Measurements from ENCODE around the gene PHOX2B. TPM values are rescaled to one million over a fixed set of nuclear protein-coding genes. Genes with fewer than 3 reads are reported as not detected.

The PHOX2B gene
- polyA plus RNA-seq, 1 of the 3 experiments (the other 2 are of a cell fraction) = 0.95 TPM

GRCh38 chr4:41728573-41728913 is 20.0 kb downstream of the PHOX2B start (continued):
- TF ChIP-seq USF2 (IDR thresholded peaks at IDR 0.05; ENCODE audit: borderline replicate concordance, low read depth, low read length) (no peak), EP300 (IDR thresholded peaks at IDR 0.05; ENCODE audit: borderline replicate concordance in 1 of 2, low read depth in 1 of 2, low read length in 1 of 2) (no peak), POLR2AphosphoS5 (IDR thresholded peaks at IDR 0.05; ENCODE audit: low read depth, low read length) (no peak), FOXM1 (IDR thresholded peaks at IDR 0.05; ENCODE audit: low read depth) (no peak)

- H2AFZ ChIP-seq (ENCODE audit: low read depth) = no peak overlapping the region
- ChIA-PET POLR2A (interaction anchor here (1.0 kb wide), 1 partner anchor 11 kb away, joined by 3 read pairs; no protein-coding TSS in a partner anchor), CTCF (interaction anchor here (1.1 kb wide), 1 partner anchor 160 kb away, joined by 4 read pairs; no protein-coding TSS in a partner anchor)
- no peaks in the 10 kb centered on the region for H3K9me2 ChIP-seq
- peaks cover 0 to 4% of the 10 kb centered on the region in 2 experiments; a peak in 1 of 4 replicates for H3K4me1 ChIP-seq (ENCODE audit: control insufficient read depth in 1 of 2, insufficient read depth in 2 of 2, low read depth in 1 of 2, low read length in 1 of 2)
- WGBS (ENCODE audit: low lambda C conversion rate) = 69% methylated on average over 2 of the region's 4 CpGs
- no peak overlapping the region for H3K4me3 ChIP-seq (ENCODE audit: low read depth in 2 of 2, low read length in 1 of 2)
- H3K27me3 ChIP-seq (ENCODE audit: insufficient read depth) = no peaks in the 10 kb centered on the region; the same call in 1 of the 2 replicates
- no peak overlapping the region for H3K4me2 ChIP-seq
- no peak overlapping the region for H3K27ac ChIP-seq (ENCODE audit: low read depth in 2 of 2, low read length in 1 of 2)
- no peaks in the 10 kb centered on the region for H3F3A ChIP-seq (replicated peaks; ENCODE audit: insufficient read depth)
- no peak for TF ChIP-seq RCOR1 (IDR thresholded peaks at IDR 0.05; ENCODE audit: low read length)
- no peaks in the 10 kb centered on the region for H3K9me3 ChIP-seq
- H4K20me1 ChIP-seq (ENCODE audit: insufficient read depth) = no peaks in the 10 kb centered on the region
- no peak overlapping the region for H3K9ac ChIP-seq
- H3K79me2 ChIP-seq (ENCODE audit: insufficient read depth) = no peaks in the 10 kb centered on the region
- no peak for DNase-seq
- no peaks in the 10 kb centered on the region for H3K36me3 ChIP-seq (replicated peaks in 1 of 2; ENCODE audit: control insufficient read depth in 1 of 2, insufficient read depth in 2 of 2, low read length in 1 of 2)
Measured at GRCh38 chr4:41727861-41728572, 20.5 kb downstream of the PHOX2B start.

- DNase-seq = no peak
- Histone ChIP-seq H3K36me3 (replicated peaks in 1 of 2; ENCODE audit: control insufficient read depth in 1 of 2, insufficient read depth in 2 of 2, low read length in 1 of 2) (no peaks in the 10 kb centered on the region), H3K27ac (ENCODE audit: low read depth in 2 of 2, low read length in 1 of 2) (no peak overlapping the region), H2AFZ (ENCODE audit: low read depth) (no peak overlapping the region), H3K4me2 (no peak overlapping the region), H3K9me3 (no peaks in the 10 kb centered on the region), H3K4me3 (ENCODE audit: low read depth in 2 of 2, low read length in 1 of 2) (no peak overlapping the region), H4K20me1 (ENCODE audit: insufficient read depth) (no peaks in the 10 kb centered on the region), H3K9ac (no peak overlapping the region), H3K79me2 (ENCODE audit: insufficient read depth) (no peaks in the 10 kb centered on the region), H3K27me3 (ENCODE audit: insufficient read depth) (no peaks in the 10 kb centered on the region), H3K4me1 (ENCODE audit: control insufficient read depth in 1 of 2, insufficient read depth in 2 of 2, low read depth in 1 of 2, low read length in 1 of 2) (no peaks in the 10 kb centered on the region), H3F3A (replicated peaks; ENCODE audit: insufficient read depth) (no peaks in the 10 kb centered on the region), H3K9me2 (no peaks in the 10 kb centered on the region)
- CTCF ChIA-PET = interaction anchor here (1.2 kb wide), 1 partner anchor 32 kb away, joined by 3 read pairs; no protein-coding TSS in a partner anchor
- WGBS (ENCODE audit: low lambda C conversion rate) = 6% methylated on average over 1 of the region's 1 CpG
- POLR2A ChIA-PET = no interaction called here
- TF ChIP-seq POLR2AphosphoS5 (IDR thresholded peaks at IDR 0.05; ENCODE audit: low read depth, low read length) (no peak), RAD21 (IDR thresholded peaks at IDR 0.05; ENCODE audit: low read length) (peak; percentile 25; the same call in 1 of the 2 replicates), CTCF (IDR thresholded peaks at IDR 0.05) (peak; percentile 40)
Measured at GRCh38 chr4:41725254-41725653, 23.3 kb downstream of the PHOX2B start.

Measured in SK-N-SH (cell line).